Spleen (tissue), 11 donors: ENCODE results near the gene SPATA45. TPM values are rescaled to one million over a fixed set of nuclear protein-coding genes. Genes with fewer than 3 reads are reported as not detected.

Source experiments
- DNase-seq: peaks from one replicate; pipeline ENCODE4 v3.0.0-alpha.2; 2020
- H3K27ac ChIP-seq, 8 donors: fragments of 200-600 bp; sonication (generic) in 7 of 8; 1 replicate in 4 of 8; 2 replicates in 4 of 8; pipeline versions ENCODE4 v1.5.0 to v1.8.0; 2016 to 2021; ENCODE audit warnings: inconsistent platforms in 4 of 8, mild to moderate bottlenecking in 4 of 8, moderate library complexity in 1 of 8
- H3K27me3 ChIP-seq, 7 donors: fragments of 200-600 bp; sonication (generic) in 6 of 7; replicated peaks in 1 of 7; 1 replicate in 4 of 7; 2 replicates in 3 of 7; pipeline versions ENCODE4 v1.5.0 to v1.8.0; 2016 to 2021; ENCODE audit warnings: inconsistent platforms in 3 of 7, mild to moderate bottlenecking in 1 of 7
- H3K36me3 ChIP-seq, 6 donors: fragments of 200-600 bp; sonication (generic) in 5 of 6; 1 replicate in 4 of 6; 2 replicates in 2 of 6; pipeline versions ENCODE4 v1.5.0 to v1.8.0; 2016 to 2021; ENCODE audit warnings: inconsistent platforms in 2 of 6
- H3K4me1 ChIP-seq, 6 donors: fragments of 200-600 bp; sonication (generic) in 5 of 6; 1 replicate in 3 of 6; 2 replicates in 3 of 6; pipeline versions ENCODE4 v1.5.0 to v1.8.0; 2016 to 2021; ENCODE audit warnings: inconsistent platforms in 3 of 6
- H3K4me3 ChIP-seq, 8 donors: fragments of 200-600 bp; sonication (generic) in 7 of 8; 1 replicate in 4 of 8; 2 replicates in 4 of 8; pipeline versions ENCODE4 v1.5.0 to v1.8.0; 2016 to 2021; ENCODE audit warnings: inconsistent platforms in 4 of 8, mild to moderate bottlenecking in 4 of 8, moderate library complexity in 2 of 8
- H3K9me3 ChIP-seq, 8 donors: fragments of 200-600 bp; sonication (generic) in 7 of 8; 1 replicate in 4 of 8; 2 replicates in 4 of 8; pipeline versions ENCODE4 v1.5.0 to v1.8.0; 2016 to 2021; ENCODE audit warnings: inconsistent platforms in 4 of 8
- POLR2A ChIP-seq, 3 donors: fragments of 450-650 bp; IDR thresholded peaks; one replicate each; pipeline ENCODE4 v1.5.1; 2017; ENCODE audit warnings: antibody characterized with exemption in 3 of 3, mild to moderate bottlenecking in 1 of 3
- POLR2AphosphoS5 ChIP-seq, 3 donors: sonication (generic); formaldehyde crosslinking; IDR thresholded peaks; one replicate each; pipeline ENCODE4 v1.5.1; 2017; ENCODE audit warnings: antibody characterized with exemption in 3 of 3
- WGBS, 5 donors: extraction: QIAGEN DNeasy Blood & Tissue Kit in 3 of 5; methylation state at CpG; one replicate each; pipeline versions ENCODE4 v1.1.5 to v1.1.7; 2013 to 2018; 5-methylcytosine and 5-hydroxymethylcytosine counted together
- intact Hi-C: fragments of 100-400 bp; cut with DNase I; formaldehyde crosslinking; loops from one replicate; pipeline ENCODE4 v1.15.0; 2023; ENCODE audit warnings: low total_unique reads
- polyA plus RNA-seq, 3 donors: library from polyadenylated mRNA; stranded (reverse); fragments of 200-250 nt; gene quantifications; one replicate each; pipeline ENCODE4 v1.2.1, GENCODE V29; 2013
- total RNA-seq, 7 donors: library from RNA; depleted of rRNA in 3 of 7; stranded (reverse); fragments of >200 nt in 3 of 7; fragmentation: NEBNext Ultra II Directional in 4 of 7; extraction: Animal tissue kit (Norgen Biotek cat#: 25700) in 4 of 7; gene quantifications; one replicate each; pipeline versions ENCODE4 v1.1.0 to v1.2.1, GENCODE V29; 2016 to 2021
- TF ChIP-seq, protein P1 (sequence below), 11 experiments: fragments of 200-600 bp in 7 of 11; fragments of 450-650 bp in 4 of 11; sonication (generic) in 4 of 11; IDR thresholded peaks in 8 of 11; conservative IDR thresholded peaks in 3 of 11; 1 replicate in 7 of 11; 2 replicates in 4 of 11; pipeline versions ENCODE4 v1.4.0 to v1.8.0; 2016 to 2021; ENCODE audit warnings: antibody characterized with exemption in 11 of 11, inconsistent platforms in 4 of 11, mild to moderate bottlenecking in 1 of 11
- donor health status: healthy with polysubstance abuse.
- donor health status: DM: no; HTN: no; CAD: no; lungs with moderate emphysema.
- donor health status: DM: no; HTN: no; CAD: no.
- donor health status: Bipolar disorder and iron deficiency.
- donor health status: healthy.
- donor health status: DM: no; HTN: no; CAD: no.
- donor health status: DM: yes; HTN: yes; CAD: no.

Gene SPATA45
- total and polyA plus RNA-seq, 10 donors = 0.38 to 0.83 TPM; not detected in 8

DNA sequence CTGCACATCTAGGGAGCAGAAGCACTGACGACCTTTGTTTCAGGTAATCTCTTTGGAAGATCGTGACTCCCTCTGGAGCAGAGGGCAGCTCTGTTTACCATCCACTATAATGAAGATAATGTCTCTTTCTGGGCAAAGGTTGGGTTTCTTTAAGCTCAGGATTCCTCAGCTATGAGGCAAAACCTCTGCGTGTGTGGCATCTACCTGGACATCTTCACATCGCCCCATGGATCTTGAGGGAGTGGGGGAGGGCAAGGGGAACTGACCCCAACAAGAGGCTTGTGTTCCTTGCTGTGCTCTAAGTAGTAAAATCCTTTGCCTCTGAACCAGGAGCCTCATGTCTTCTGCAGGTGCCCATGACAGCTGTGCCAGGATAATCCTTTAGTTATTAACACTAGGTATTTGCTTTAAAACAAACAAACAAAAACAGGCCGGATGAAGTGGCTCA is 19.6 kb downstream of the SPATA45 start:
- Histone ChIP-seq H3K9me3 (peaks cover 0 to 27% (median 21%) of the 10 kb centered on the region in 8 donors), H3K4me1 (peaks cover 0 to 7% (median 2%) of the 10 kb centered on the region in 6 donors), H3K4me3 (no peak overlapping the region), H3K36me3 (no peaks in the 10 kb centered on the region), H3K27me3 (no peaks in the 10 kb centered on the region), H3K27ac (no peak overlapping the region)
- 91 to 95% (median 93%) methylated on average over 5 of the region's 5 CpGs for WGBS, 5 donors
- intact Hi-C loops = no loop called here
- no peak for DNase-seq
- TF ChIP-seq, protein P1, sequence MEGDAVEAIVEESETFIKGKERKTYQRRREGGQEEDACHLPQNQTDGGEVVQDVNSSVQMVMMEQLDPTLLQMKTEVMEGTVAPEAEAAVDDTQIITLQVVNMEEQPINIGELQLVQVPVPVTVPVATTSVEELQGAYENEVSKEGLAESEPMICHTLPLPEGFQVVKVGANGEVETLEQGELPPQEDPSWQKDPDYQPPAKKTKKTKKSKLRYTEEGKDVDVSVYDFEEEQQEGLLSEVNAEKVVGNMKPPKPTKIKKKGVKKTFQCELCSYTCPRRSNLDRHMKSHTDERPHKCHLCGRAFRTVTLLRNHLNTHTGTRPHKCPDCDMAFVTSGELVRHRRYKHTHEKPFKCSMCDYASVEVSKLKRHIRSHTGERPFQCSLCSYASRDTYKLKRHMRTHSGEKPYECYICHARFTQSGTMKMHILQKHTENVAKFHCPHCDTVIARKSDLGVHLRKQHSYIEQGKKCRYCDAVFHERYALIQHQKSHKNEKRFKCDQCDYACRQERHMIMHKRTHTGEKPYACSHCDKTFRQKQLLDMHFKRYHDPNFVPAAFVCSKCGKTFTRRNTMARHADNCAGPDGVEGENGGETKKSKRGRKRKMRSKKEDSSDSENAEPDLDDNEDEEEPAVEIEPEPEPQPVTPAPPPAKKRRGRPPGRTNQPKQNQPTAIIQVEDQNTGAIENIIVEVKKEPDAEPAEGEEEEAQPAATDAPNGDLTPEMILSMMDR (IDR thresholded peaks at IDR 0.05 in 8 of 11, conservative IDR thresholded peaks at IDR 0.05 in 3 of 11) = no peak

DNA sequence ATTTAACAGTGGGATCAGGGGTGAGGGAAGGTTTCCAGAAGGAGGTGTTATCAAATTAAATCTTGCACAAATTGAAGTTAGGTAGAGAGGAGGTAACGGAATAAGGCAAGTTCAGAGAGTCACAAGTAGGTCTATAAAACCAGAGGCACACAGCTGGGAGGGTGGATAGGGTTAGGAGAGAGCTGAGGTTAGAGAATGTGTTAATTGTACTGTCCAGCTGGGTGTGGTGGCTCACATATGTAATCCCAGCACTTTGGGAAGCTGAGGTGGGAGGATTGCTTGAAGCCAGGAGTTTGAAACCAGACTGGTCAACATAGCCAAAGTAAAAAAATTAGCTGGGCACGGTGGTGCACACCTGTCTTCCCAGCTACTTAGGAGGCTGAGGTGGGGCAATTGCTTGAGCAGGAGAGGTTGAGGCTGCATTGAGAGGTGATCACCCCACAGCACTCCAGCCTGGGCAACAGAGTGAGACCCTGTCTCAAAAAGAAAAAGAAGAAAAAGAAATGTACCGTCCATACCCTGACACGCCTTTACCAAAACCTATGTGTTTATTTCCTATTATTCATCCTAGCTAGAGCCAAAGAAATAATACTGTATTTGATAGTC is 20.2 kb downstream of the SPATA45 start:
- Histone ChIP-seq H3K4me3 (no peak overlapping the region), H3K27ac (no peak overlapping the region), H3K27me3 (no peaks in the 10 kb centered on the region), H3K36me3 (no peaks in the 10 kb centered on the region), H3K9me3 (peaks cover 0 to 27% (median 21%) of the 10 kb centered on the region in 8 donors), H3K4me1 (peaks cover 0 to 7% (median 2%) of the 10 kb centered on the region in 6 donors)
- DNase-seq = no peak
- 95 to 98% (median 98%) methylated on average over 4 of the region's 4 CpGs for WGBS, 5 donors
- intact Hi-C loops = no loop called here
- TF ChIP-seq POLR2A (IDR thresholded peaks at IDR 0.05) = no peak
- no peak for TF ChIP-seq POLR2AphosphoS5 (IDR thresholded peaks at IDR 0.05)

DNA sequence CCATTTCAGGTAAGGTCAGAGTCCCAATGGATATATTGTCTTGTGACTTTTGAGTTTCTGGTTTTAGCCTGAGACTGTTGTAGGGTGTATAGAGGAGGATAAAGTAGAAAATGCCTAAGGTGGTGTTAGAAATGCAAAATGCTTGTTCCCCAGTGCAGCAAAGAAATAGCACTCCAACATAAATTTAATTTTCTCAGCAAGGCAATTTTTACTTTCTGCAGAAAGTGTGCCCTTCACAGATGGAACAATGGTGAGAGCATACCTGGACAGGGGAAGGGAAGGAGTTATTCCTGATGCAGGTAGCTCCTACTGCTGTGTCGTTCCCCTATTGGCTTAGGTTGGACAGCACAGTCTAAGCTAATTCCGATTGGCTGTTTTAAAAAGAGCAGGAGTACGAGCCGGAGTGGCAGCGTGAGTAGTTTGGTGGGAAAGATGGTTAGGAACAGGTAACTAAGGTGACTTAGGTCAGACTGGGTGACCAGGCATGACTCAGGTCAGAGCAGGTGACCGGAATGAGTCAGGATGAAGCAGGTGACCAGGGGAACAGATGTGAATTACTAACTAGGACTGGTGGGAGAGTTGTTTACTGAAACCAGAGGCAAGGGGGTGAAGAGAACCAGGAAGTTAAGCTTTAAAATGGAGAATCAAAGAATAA is 21.5 kb downstream of the SPATA45 start:
- H3K36me3 ChIP-seq = no peaks in the 10 kb centered on the region
- no peak for TF ChIP-seq POLR2AphosphoS5 (IDR thresholded peaks at IDR 0.05)
- no peak for TF ChIP-seq POLR2A (IDR thresholded peaks at IDR 0.05)
- TF ChIP-seq, protein P1 (IDR thresholded peaks at IDR 0.05 in 8 of 11, conservative IDR thresholded peaks at IDR 0.05 in 3 of 11) = no peak
- no peak overlapping the region for H3K27ac ChIP-seq
- WGBS, 5 donors = 94 to 99% (median 95%) methylated on average over 6 of the region's 6 CpGs
- H3K27me3 ChIP-seq = no peaks in the 10 kb centered on the region
- intact Hi-C loops = no loop called here
- no peak overlapping the region for H3K4me3 ChIP-seq
- no peak for DNase-seq
- peaks cover 0 to 27% (median 21%) of the 10 kb centered on the region in 8 donors for H3K9me3 ChIP-seq
- H3K4me1 ChIP-seq = peaks cover 0 to 2% (median 0%) of the 10 kb centered on the region in 6 donors

DNA sequence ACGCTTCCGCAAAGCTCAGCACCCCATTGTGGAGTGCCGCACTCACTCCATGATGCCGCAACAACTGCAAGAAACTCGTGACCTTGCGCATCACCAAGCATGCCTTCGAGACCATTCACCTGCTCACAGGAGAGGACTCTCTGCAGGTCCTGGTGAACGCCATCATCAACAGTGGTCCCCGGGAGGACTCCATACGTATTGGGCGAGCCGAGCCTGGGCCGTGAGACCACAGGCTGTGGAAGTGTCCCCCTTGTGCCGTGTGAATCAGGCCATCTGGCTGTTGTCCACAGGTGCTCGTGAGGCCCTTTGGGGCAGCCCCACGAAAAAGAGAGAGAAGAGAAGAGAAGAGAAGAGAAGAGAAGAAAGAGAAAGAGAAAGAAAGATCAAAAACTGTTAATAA is 23.2 kb downstream of the SPATA45 start:
- no peak for DNase-seq
- 91 to 97% (median 96%) methylated on average over 8 to 16 of the region's 16 CpGs for WGBS, 5 donors
- intact Hi-C loops = no loop called here
- no peak overlapping the region for H3K4me3 ChIP-seq
- no peak for TF ChIP-seq POLR2A (IDR thresholded peaks at IDR 0.05)
- TF ChIP-seq POLR2AphosphoS5 (IDR thresholded peaks at IDR 0.05) = no peak
- TF ChIP-seq, protein P1 (IDR thresholded peaks at IDR 0.05 in 8 of 11, conservative IDR thresholded peaks at IDR 0.05 in 3 of 11) = no peak
- peaks cover 3 to 19% (median 14%) of the 10 kb centered on the region in 6 donors for H3K4me1 ChIP-seq
- H3K9me3 ChIP-seq = peaks cover 0 to 27% (median 21%) of the 10 kb centered on the region in 8 donors
- no peaks in the 10 kb centered on the region for H3K36me3 ChIP-seq
- H3K27ac ChIP-seq = no peak overlapping the region
- no peaks in the 10 kb centered on the region for H3K27me3 ChIP-seq
